Measurements from ENCODE around the gene ZNF281. TPM values are rescaled to one million over a fixed set of nuclear protein-coding genes. Genes with fewer than 3 reads are reported as not detected.

ZNF281 gene
- total RNA-seq (2021) (14.8 and 18.8 TPM in 2 replicates), Bru-seq, nascent RNA (percentile 93 among the genes with signal in this experiment), BruChase-seq, experiment 1, labeled RNA remaining after a 2-hour chase (percentile 99 among the genes with signal in this experiment), BruChase-seq, experiment 2, labeled RNA remaining after a 6-hour chase (percentile 81 among the genes with signal in this experiment)
- long read RNA-seq, full-length matches to known transcripts = 10 of 15 reads
- long read RNA-seq, partial matches to known transcripts = 0 of 15 reads
- long read RNA-seq, other reads (novel, unspliced or antisense) = 5 of 15 reads

- Histone ChIP-seq H4K20me1 (ENCODE audit: insufficient read depth) (no peaks in the 10 kb centered on the region; the same call in 1 of the 2 replicates), H2AFZ (peak within 1 kb of the TSS; percentile 91), H3K4me1 (replicated peaks; ENCODE audit: insufficient read depth) (peaks cover 66% of the 10 kb centered on the region), H3K27me3 (ENCODE audit: insufficient read depth, low read depth) (no peaks in the 10 kb centered on the region), H3K4me3 (peak within 1 kb of the TSS; percentile 77), H3K36me3 (ENCODE audit: low read depth) (peaks cover 32% of the 10 kb centered on the region), H3K4me2 (peak within 1 kb of the TSS; percentile 87), H3K79me2 (ENCODE audit: low read depth) (peaks cover 48% of the 10 kb centered on the region), H3F3A (ENCODE audit: insufficient read depth, low read depth) (peaks cover 16% of the 10 kb centered on the region), H3K27ac (peak within 1 kb of the TSS; percentile 70), H3K9me2 (ENCODE audit: insufficient read depth) (no peaks in the 10 kb centered on the region), H3K9me3 (ENCODE audit: insufficient read depth, low read depth) (no peaks in the 10 kb centered on the region)
- ChIA-PET CTCF (no interaction called here), POLR2A (ENCODE audit: unreplicated experiment) (no interaction called here)
- TF ChIP-seq EZH2 (IDR thresholded peaks at IDR 0.05; ENCODE audit: low read depth) (no peak), CTCF (conservative IDR thresholded peaks at IDR 0.05) (no peak)
- BruUV-seq (replicated peaks) = no TSS peak
- DNase-seq = peak; percentile 83 to 95
- intact Hi-C loops (cut with micrococcal nuclease; ENCODE audit: unreplicated experiment) = loop anchor here (1.0 to 5.0 kb wide), 2 partner anchors 74 to 108 kb away; no protein-coding TSS in a partner anchor
Observed at GRCh38 chr1:200409761-200410565, at the start of gene ZNF281. TSS of gene ZNF281 (minus strand) at chr1:200410036. CDS start at chr1:200409705, 331 bp downstream.

GRCh38 chr1:200458780-200459179, 48.9 kb upstream of the ZNF281 start:
- H3K4me2 ChIP-seq = no peak overlapping the region
- H3K36me3 ChIP-seq (ENCODE audit: low read depth) = no peaks in the 10 kb centered on the region
- H3K79me2 ChIP-seq (ENCODE audit: low read depth) = no peaks in the 10 kb centered on the region
- no peaks in the 10 kb centered on the region for H3F3A ChIP-seq (ENCODE audit: insufficient read depth, low read depth)
- ChIA-PET CTCF (no interaction called here), POLR2A (ENCODE audit: unreplicated experiment) (no interaction called here)
- no peaks in the 10 kb centered on the region for H3K9me2 ChIP-seq (ENCODE audit: insufficient read depth)
- H4K20me1 ChIP-seq (ENCODE audit: insufficient read depth) = no peaks in the 10 kb centered on the region
- no peak overlapping the region for H3K27ac ChIP-seq
- intact Hi-C loops (cut with micrococcal nuclease; ENCODE audit: unreplicated experiment) = no loop called here
- H3K4me3 ChIP-seq = no peak overlapping the region
- DNase-seq = no peak
- H3K9me3 ChIP-seq (ENCODE audit: insufficient read depth, low read depth) = no peaks in the 10 kb centered on the region
- no peaks in the 10 kb centered on the region for H3K27me3 ChIP-seq (ENCODE audit: insufficient read depth, low read depth)
- BruUV-seq (replicated peaks) = no TSS peak
- no peak overlapping the region for H2AFZ ChIP-seq
- peaks cover 3% of the 10 kb centered on the region; the same call in 1 of the 2 replicates for H3K4me1 ChIP-seq (replicated peaks; ENCODE audit: insufficient read depth)
- TF ChIP-seq CTCF (conservative IDR thresholded peaks at IDR 0.05) = no peak
- no peak for TF ChIP-seq EZH2 (IDR thresholded peaks at IDR 0.05; ENCODE audit: low read depth)

GRCh38 chr1:200457810-200458209, 48.0 kb upstream of the ZNF281 start:
- Histone ChIP-seq H3F3A (ENCODE audit: insufficient read depth, low read depth) (no peaks in the 10 kb centered on the region), H3K4me2 (no peak overlapping the region), H3K9me2 (ENCODE audit: insufficient read depth) (no peaks in the 10 kb centered on the region), H3K36me3 (ENCODE audit: low read depth) (no peaks in the 10 kb centered on the region), H3K79me2 (ENCODE audit: low read depth) (no peaks in the 10 kb centered on the region), H3K27me3 (ENCODE audit: insufficient read depth, low read depth) (no peaks in the 10 kb centered on the region), H3K9me3 (ENCODE audit: insufficient read depth, low read depth) (no peaks in the 10 kb centered on the region), H3K4me1 (replicated peaks; ENCODE audit: insufficient read depth) (peaks cover 10% of the 10 kb centered on the region; the same call in 1 of the 2 replicates), H3K4me3 (no peak overlapping the region), H2AFZ (no peak overlapping the region), H4K20me1 (ENCODE audit: insufficient read depth) (no peaks in the 10 kb centered on the region), H3K27ac (no peak overlapping the region)
- ChIA-PET CTCF (interaction anchor here (0.7 kb wide), 1 partner anchor 8 kb away, joined by 6 read pairs; no protein-coding TSS in a partner anchor), POLR2A (ENCODE audit: unreplicated experiment) (interaction anchor here (0.6 to 0.9 kb wide), 2 partner anchors 61 to 509 kb away, joined by 4 to 13 read pairs; no protein-coding TSS in a partner anchor)
- DNase-seq = no peak
- intact Hi-C loops (cut with micrococcal nuclease; ENCODE audit: unreplicated experiment) = no loop called here
- BruUV-seq (replicated peaks) = no TSS peak
- no peak for TF ChIP-seq EZH2 (IDR thresholded peaks at IDR 0.05; ENCODE audit: low read depth)
- no peak for TF ChIP-seq CTCF (conservative IDR thresholded peaks at IDR 0.05)

Measured in PC-9 (cell line).